HUES6 (cell line): ENCODE data around the gene JCAD.
"Not testable (repeated sequence)": the region's sequence is repeated elsewhere in the genome, so short reads cannot be mapped to it uniquely, and the experiment has no call there.

Experiments used
- H3K27ac ChIP-seq: 2 replicates; pipeline ENCODE4 v1.7.0; 2013; ENCODE audit warnings: low read depth, mild to moderate bottlenecking, low read length, inconsistent platforms
- H3K27me3 ChIP-seq: 2 replicates; pipeline ENCODE4 v1.6.1; 2013; ENCODE audit warnings: low read length; ENCODE audit not compliant: control insufficient read depth, insufficient read depth
- H3K36me3 ChIP-seq: 2 replicates; pipeline ENCODE4 v1.6.1; 2013; ENCODE audit warnings: low read length; ENCODE audit not compliant: control insufficient read depth, insufficient read depth
- H3K4me1 ChIP-seq: 2 replicates; pipeline ENCODE4 v1.6.1; 2013; ENCODE audit warnings: low read length; ENCODE audit not compliant: control insufficient read depth, insufficient read depth
- H3K4me3 ChIP-seq: 2 replicates; pipeline ENCODE4 v1.5.1; 2013; ENCODE audit warnings: low read depth, low read length
- H3K9ac ChIP-seq: one replicate; pipeline ENCODE4 v1.6.1; 2013; ENCODE audit warnings: mild to moderate bottlenecking, low read length
- H3K9me3 ChIP-seq: 2 replicates; pipeline ENCODE4 v1.6.1; 2013; ENCODE audit warnings: low read depth, low read length; ENCODE audit not compliant: control insufficient read depth, insufficient read depth

Gene JCAD

DNA sequence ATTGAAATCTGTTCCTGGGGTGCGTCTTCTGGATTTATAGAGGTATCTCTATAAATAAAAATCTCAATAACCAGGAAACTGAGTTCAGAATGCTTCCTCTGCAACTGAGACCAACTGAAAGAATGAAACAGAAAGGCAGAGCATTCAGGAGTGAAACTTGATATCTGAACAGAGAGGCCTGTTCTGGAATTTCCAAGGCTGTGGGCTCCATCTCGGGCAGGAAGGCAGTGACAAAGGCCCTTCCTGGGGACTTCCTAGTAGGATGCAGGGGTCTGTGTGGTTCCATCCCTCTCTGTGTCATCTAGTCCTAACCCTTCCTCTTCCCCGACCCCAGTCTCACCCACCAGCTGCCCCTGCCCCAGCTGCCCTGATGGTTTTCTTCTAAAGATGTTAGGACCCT is 52.0 kb downstream of the JCAD start:
- Histone ChIP-seq H3K4me3 (no peak overlapping the region), H3K9ac (no peak overlapping the region), H3K27ac (no peak overlapping the region), H3K4me1 (peaks cover 8% of the 10 kb centered on the region; the same call in 1 of the 2 replicates), H3K36me3 (no peaks in the 10 kb centered on the region), H3K27me3 (no peaks in the 10 kb centered on the region), H3K9me3 (no peaks in the 10 kb centered on the region)

DNA sequence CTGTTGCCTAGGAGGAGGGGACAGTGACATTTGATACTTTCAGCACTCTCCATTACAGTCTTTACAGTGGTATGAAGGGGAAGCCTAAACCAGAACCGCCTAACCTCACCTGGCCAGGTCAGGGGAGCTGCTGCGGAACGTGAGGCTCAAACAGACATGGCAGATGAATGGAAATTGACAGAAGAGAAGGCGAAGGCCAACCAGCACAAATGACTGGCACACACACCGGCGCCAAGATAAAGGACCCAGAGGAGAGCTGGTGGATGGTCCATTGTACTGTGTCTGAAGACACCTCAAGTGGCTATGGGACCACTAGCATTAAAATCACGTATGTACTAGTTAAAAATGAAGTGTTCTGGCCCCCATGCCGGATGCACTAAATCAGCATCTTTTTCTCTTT is 53.0 kb downstream of the JCAD start:
- no peaks in the 10 kb centered on the region for H3K36me3 ChIP-seq
- H3K4me3 ChIP-seq, result no peak overlapping the region
- H3K4me1 ChIP-seq, result peaks cover 8% of the 10 kb centered on the region
- no peaks in the 10 kb centered on the region for H3K9me3 ChIP-seq
- H3K9ac ChIP-seq, result no peak overlapping the region
- no peaks in the 10 kb centered on the region for H3K27me3 ChIP-seq
- H3K27ac ChIP-seq, result no peak overlapping the region

DNA sequence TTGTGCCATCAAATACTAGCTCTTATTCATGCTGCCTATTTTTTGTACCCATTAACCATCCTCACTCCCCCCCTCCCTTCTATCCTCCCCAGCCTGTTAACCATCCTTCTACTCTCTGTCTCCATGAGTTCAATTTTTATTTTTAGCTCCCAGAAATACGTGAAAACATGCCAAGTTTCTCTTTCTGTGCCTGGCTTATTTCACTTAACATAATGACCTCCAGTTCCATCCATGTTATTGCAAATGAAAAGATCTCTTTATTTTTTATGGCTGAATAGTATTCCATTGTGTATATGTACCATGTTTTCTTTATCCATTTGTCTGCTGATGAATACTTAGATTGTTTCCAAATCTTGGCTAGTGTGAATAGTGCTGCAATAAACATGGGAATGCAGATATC is 54.3 kb downstream of the JCAD start:
- H3K36me3 ChIP-seq, H3K27ac ChIP-seq, H3K4me3 ChIP-seq, H3K9ac ChIP-seq, H3K9me3 ChIP-seq, H3K27me3 ChIP-seq, H3K4me1 ChIP-seq: not testable (repeated sequence)

DNA sequence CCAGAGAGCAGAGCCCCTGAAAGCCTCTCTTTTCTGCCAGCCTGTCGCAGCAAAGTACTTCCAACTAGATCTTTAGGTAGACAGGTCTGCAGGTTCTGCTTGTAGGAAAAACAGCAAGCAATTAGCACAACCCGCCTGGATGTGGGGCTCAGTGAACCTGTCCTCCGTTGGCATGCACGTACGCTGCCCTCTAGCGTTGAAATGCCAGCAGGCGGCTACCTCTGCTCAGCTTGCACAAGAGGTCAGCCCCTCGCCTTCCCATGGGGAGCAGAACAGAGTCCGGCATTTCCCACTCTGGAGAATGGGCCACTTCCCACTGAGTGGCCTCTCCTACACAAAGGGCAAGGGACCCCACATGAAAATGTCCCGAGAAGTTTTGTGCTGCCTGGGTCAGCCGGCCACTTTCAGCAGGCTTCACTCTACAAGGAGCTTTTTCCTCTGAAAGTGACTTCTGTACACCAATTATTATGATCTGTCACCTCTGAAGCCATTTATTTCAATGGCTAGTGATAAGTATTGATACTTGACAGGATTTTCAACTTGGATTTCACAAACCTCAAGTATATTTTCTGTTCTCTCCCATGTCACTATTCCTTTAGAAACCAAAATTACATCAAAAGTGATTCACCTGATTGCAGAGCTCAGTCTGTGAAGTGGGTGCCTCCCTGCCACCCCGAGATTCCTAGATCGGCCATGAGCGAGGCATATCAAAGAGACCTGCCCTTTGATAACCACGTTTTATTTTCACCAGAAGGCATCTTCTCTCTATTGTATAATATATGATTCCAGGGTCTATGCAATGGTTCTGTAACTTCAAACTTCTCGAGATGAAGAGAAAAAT is 56.7 kb downstream of the JCAD start:
- Histone ChIP-seq H3K4me3 (no peak overlapping the region), H3K9me3 (no peaks in the 10 kb centered on the region), H3K27ac (no peak overlapping the region), H3K4me1 (peaks cover 8% of the 10 kb centered on the region), H3K27me3 (no peaks in the 10 kb centered on the region), H3K9ac (no peak overlapping the region), H3K36me3 (no peaks in the 10 kb centered on the region)

DNA sequence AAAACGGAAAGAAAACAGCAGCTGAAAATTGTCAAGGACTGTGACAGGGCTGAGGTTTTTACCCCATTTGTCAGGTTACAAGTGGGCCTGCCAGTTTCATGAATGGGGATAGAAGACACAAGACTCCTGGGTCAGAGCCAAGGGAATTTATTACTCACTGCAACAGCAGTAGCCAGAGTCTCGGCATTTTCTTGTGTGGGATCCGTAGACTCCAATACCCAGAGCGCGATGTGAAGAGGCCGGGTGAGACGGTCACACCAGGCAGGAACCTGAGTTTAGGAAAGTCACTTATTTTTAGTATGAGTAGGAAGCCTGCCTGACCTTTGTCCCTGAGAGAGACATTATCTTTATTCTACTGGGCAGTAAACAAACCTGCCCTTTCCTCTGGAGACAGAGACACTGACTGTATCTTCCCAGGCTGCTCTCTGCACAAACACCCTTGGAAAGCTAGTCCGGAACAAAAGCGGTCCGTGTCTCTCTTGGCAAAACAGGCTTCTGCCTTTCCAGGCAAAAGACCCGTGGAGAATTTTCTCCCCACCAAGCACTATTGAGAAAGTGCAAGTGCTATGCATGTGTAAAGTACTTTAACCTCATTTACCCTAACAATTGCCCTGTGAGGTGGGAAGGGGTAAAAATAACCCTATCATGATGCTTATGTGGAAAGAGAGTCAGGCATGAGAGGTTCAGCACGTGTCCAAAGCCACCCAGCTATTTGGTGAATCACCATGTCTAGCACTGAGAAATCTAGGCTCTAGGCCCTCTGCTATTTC is 58.4 kb downstream of the JCAD start:
- no peak overlapping the region for H3K4me3 ChIP-seq
- H3K27ac ChIP-seq, result no peak overlapping the region
- H3K27me3 ChIP-seq, result no peaks in the 10 kb centered on the region
- H3K9me3 ChIP-seq, result no peaks in the 10 kb centered on the region
- no peaks in the 10 kb centered on the region for H3K36me3 ChIP-seq
- H3K9ac ChIP-seq, result no peak overlapping the region
- H3K4me1 ChIP-seq, result peaks cover under 1% of the 10 kb centered on the region; the same call in 1 of the 2 replicates

DNA sequence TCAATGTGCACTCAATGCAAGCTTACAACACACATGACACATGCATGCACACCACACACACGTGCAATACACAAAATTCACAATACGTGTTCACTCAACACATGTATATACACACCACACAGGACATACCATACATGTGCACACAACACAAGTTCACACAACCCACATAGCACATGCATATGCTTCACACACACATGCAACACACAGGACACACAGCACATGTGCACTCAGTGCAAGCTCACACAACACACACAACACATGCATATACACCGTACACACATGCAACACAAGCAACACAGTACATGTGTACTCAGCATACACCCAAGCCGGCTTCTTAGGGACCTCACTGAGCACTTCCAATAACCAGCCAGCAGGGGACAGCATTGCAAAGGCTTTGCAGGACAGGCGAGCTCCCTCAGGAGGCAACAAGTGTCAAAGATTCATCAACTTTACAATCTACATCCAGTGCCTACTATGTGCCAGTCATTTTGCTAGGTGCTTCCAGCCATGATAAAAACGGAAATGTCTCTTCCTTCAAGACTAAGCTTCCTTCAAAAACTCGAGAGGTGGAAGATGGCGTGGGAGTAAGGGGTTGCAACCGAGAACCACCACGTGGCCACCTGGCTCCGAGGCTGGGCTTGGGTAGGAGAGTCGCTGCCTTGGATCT is 61.1 kb downstream of the JCAD start:
- H3K9ac ChIP-seq, result no peak overlapping the region
- H3K9me3 ChIP-seq, result no peaks in the 10 kb centered on the region
- no peaks in the 10 kb centered on the region for H3K27me3 ChIP-seq
- no peaks in the 10 kb centered on the region for H3K36me3 ChIP-seq
- H3K4me3 ChIP-seq, result no peak overlapping the region
- no peaks in the 10 kb centered on the region; the same call in 1 of the 2 replicates for H3K4me1 ChIP-seq
- H3K27ac ChIP-seq, result no peak overlapping the region

DNA sequence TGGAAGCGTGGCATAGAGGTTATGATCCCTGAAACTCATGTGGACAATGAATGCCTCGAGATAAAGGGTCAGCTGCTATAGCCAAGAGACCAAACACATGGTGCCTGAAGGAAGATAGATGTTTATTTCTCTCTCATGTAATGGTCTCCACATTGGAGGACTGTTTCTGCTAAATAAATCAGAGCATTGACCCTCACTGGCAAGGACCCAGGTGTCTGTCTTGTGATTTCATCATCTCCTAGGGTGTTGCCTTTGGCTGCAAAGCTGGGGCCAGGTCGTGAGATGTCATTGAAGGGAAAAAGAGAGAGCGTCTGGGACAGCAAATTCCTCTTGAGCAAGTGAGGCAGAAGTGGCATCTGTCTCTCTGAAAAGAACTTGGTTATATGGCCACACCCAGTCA is 64.6 kb downstream of the JCAD start:
- Histone ChIP-seq H3K4me3 (no peak overlapping the region), H3K9ac (no peak overlapping the region), H3K4me1 (no peaks in the 10 kb centered on the region), H3K27me3 (no peaks in the 10 kb centered on the region), H3K27ac (no peak overlapping the region), H3K36me3 (no peaks in the 10 kb centered on the region), H3K9me3 (no peaks in the 10 kb centered on the region)

DNA sequence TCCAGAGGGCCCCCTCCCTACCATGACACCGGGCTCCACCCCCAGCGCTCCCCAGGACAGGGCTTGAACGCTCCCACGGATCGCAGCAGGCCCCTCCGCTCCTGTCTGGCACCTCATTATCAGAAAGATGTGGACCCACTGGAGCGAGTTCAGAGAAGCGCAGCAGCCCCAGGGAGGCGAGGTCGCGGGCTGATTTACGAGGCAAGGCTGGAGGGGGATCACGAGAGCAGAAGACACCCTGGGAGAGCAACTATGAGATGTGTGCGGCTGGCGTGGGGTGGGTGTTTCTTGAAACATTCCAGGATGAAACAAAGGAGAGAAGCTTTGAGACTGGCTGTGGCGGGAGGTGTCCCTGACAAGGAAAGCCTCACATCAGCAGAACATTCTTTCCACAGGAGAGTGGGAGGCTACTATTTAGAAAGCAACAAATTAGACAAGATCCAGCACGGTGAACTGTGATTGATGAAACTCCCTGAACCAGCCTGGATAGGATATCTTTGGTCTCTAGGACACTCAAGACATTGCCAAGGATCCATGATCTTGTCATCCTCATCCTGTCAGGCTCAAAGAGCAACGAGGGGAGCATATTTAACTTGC is 66.0 kb downstream of the JCAD start:
- no peak overlapping the region for H3K27ac ChIP-seq
- no peak overlapping the region for H3K4me3 ChIP-seq
- no peaks in the 10 kb centered on the region for H3K27me3 ChIP-seq
- no peaks in the 10 kb centered on the region for H3K4me1 ChIP-seq
- no peaks in the 10 kb centered on the region for H3K36me3 ChIP-seq
- no peak overlapping the region for H3K9ac ChIP-seq
- H3K9me3 ChIP-seq, result no peaks in the 10 kb centered on the region

DNA sequence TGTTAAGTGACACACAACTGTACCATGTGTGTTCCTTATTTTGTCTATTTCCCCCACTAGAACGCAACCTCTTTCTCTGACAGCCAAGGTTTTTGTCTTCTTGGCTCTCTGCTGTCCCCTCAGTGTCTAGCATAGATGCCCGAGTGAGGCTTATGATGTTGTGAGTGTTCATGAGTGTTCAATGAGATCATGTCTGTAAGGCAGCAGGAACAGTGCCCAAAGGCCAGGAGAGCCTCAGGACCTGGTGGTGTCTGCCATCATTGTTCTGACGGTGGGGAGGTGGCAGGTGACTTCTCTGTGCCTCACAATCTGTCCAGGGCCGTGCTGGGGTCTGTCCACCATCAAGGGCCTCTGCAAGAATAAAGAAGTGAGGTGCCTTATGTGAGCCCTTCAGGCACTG is 66.5 kb downstream of the JCAD start:
- Histone ChIP-seq H3K27ac (no peak overlapping the region), H3K9me3 (no peaks in the 10 kb centered on the region), H3K9ac (no peak overlapping the region), H3K4me3 (no peak overlapping the region), H3K27me3 (no peaks in the 10 kb centered on the region), H3K4me1 (no peaks in the 10 kb centered on the region), H3K36me3 (no peaks in the 10 kb centered on the region)

DNA sequence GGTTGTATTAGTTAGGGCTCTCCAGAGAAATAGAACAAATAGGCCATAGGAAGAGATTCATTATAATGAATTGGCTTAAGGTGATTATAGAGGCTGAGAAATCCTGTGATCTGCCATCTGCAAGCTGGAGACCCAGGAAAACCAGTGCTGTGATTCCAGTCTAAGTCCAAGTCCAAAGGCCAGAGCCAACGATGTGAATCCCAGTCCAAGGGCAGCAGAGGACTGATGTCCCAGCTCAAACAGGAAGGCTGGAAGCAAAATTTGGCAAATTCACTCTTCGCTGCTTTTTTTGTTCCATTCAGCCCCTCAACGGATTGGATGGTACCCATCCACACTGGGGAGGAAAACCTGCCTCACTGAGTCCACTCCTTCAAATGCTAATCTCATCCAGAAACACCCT is 68.0 kb downstream of the JCAD start:
- H3K9me3 ChIP-seq, result no peaks in the 10 kb centered on the region
- H3K4me3 ChIP-seq, result no peak overlapping the region
- H3K9ac ChIP-seq, result no peak overlapping the region
- H3K27ac ChIP-seq, result no peak overlapping the region
- H3K4me1 ChIP-seq, result no peaks in the 10 kb centered on the region
- no peaks in the 10 kb centered on the region for H3K36me3 ChIP-seq
- H3K27me3 ChIP-seq, result no peaks in the 10 kb centered on the region
